ENCODE data around the gene ADM.

ADM gene

DNA sequence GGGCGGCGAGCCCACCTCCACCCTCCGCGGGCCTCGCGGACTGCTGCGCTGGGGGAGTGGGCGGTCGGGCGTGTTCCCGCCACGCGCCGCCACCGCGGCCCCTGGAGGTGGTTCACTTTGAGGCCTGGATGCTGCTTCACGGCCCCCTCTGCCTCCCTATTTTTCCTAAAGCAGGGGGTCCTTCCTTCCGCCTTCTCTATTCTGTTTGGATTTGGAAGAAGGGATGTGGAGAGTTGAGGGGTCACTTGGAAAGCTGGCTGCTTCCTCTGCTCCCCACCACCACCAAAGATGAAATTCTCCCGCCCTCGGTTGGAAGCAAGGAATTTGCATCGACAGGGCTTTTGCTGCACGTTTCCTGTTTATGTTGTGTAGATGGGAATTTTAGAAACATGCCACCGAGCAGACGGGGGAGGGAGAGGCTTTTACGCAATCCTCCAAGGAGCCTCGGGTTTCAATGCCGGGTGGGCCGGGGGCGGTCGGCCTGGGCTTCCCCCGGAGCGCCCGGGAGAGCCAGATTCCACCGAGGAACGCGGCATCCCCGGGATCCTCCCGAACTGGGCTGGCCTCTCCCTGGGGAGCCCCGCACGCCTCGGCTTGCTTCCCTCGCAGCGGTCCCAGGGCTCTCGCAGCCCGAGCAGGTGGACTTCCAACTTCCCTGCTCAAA lies 10.5 kb upstream of the ADM start:
- Histone ChIP-seq H3K9ac (peak overlapping the region; percentile 70 to 97 (median 79)), H3K4me1 (peaks cover 8 to 66% (median 19%) of the 10 kb centered on the region in 10 experiments), H3K9me3 (replicated peaks in 1 of 11) (peaks cover 0 to 9% (median 0%) of the 10 kb centered on the region in 11 experiments; a peak in 7 of 22 replicates), H4K20me1 (peaks cover 0 to 12% (median 4%) of the 10 kb centered on the region in 11 experiments; a peak in 12 of 22 replicates), H3K4me2 (peak overlapping the region; percentile 91 to 99 (median 96)), H3K27me3 (peaks cover 27 to 79% (median 78%) of the 10 kb centered on the region in 11 experiments), H3K27ac (peak overlapping the region in 5 of 11 experiments; percentile 73 to 97 (median 92); a peak in 12 of 22 replicates), H3K4me3 (peak overlapping the region; percentile 73 to 91 (median 84)), H3K36me3 (no peaks in the 10 kb centered on the region)
- TF ChIP-seq Cebpa-rat (IDR thresholded peaks at IDR 0.05) = no peak

DNA sequence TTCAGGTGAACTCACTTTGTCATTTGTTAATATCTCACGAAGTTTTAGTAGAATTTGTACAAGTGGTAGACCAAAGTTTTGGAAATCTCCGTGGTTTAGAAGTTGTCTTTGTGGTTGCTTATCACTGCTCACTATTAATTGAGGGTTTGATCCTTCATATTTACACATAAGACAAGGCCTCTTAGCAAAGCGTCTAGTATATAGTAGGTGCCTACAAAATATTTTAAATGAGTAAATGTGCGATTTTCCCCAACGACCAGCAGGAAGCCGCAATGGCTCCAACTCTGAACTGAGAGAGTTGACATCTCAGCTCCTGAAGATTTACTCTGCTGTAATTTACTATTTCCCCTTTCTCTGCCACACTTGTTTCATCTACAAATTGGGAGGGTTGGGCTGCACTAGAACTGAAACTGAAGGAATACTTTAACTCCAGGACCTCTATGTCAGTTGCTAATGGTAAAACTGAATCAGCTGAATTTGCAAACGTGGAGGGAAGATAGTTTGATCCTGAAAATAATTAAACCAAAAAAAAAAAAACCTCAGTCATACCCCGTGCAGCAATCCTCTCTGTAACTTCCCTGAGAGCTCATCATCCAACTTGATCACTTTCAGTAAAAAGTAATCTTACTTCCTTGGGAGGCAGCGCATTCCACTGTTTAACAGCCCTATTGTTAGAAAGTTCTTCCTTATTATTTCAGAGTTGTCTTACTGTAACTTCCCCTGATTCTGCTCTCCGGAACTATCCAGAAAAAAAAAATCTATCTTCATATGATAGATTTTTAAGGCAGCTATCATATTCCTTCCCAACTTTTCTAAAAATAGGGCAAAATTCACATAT lies 9.6 kb upstream of the ADM start:
- TF ChIP-seq Cebpa-rat (IDR thresholded peaks at IDR 0.05) = no peak
- H3K9ac ChIP-seq = peak overlapping the region in 3 of 11 experiments; percentile 92 to 97 (median 95); a peak in 7 of 22 replicates
- no peaks in the 10 kb centered on the region for H3K36me3 ChIP-seq
- H3K4me1 ChIP-seq = peaks cover 8 to 57% (median 19%) of the 10 kb centered on the region in 10 experiments
- peak overlapping the region in 3 of 11 experiments; percentile 92 to 97 (median 95); a peak in 6 of 22 replicates for H3K27ac ChIP-seq
- peaks cover 33 to 88% (median 87%) of the 10 kb centered on the region in 11 experiments for H3K27me3 ChIP-seq
- peaks cover 0 to 9% (median 0%) of the 10 kb centered on the region in 11 experiments; a peak in 7 of 22 replicates for H3K9me3 ChIP-seq (replicated peaks in 1 of 11)
- peaks cover 0 to 11% (median 0%) of the 10 kb centered on the region in 11 experiments; a peak in 9 of 22 replicates for H4K20me1 ChIP-seq
- H3K4me2 ChIP-seq = peak overlapping the region; percentile 91 to 99 (median 96); a peak in 19 of 22 replicates
- peak overlapping the region in 8 of 10 experiments; percentile 73 to 91 (median 86); a peak in 13 of 20 replicates for H3K4me3 ChIP-seq

DNA sequence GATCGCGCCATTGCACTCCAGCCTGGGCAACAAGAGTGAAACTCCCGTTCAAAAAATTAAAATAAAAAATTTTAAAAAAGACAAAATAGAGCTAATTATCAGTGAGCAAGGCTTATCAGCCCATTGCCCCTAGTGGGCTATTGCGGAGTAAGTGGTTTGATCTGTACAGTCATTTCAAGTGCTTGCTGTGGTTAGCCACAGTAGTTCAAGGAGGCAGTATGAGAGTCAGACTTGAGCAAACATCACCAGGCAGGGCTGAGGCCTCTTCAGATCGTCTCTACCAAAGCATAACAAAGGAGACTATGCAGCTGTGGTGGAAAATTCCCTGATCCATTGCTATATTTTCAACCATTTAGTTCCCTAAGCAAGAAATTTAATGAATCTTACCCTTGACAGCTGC lies 6.5 kb upstream of the ADM start:
- peak overlapping the region in 4 of 11 experiments; percentile 1 to 61 (median 17); a peak in 6 of 22 replicates for H3K4me2 ChIP-seq
- no peak overlapping the region for H3K9ac ChIP-seq
- no peaks in the 10 kb centered on the region for H3K36me3 ChIP-seq
- no peak overlapping the region for H3K27ac ChIP-seq
- no peak for TF ChIP-seq Cebpa-rat (IDR thresholded peaks at IDR 0.05)
- H3K4me3 ChIP-seq = no peak overlapping the region
- H3K4me1 ChIP-seq = peaks cover 17 to 37% (median 27%) of the 10 kb centered on the region in 10 experiments
- H4K20me1 ChIP-seq = peaks cover 0 to 26% (median 5%) of the 10 kb centered on the region in 11 experiments; a peak in 14 of 22 replicates
- H3K9me3 ChIP-seq (replicated peaks in 1 of 11) = peaks cover 0 to 9% (median 0%) of the 10 kb centered on the region in 11 experiments; a peak in 7 of 22 replicates
- peaks cover 63 to 100% (median 99%) of the 10 kb centered on the region in 11 experiments for H3K27me3 ChIP-seq

DNA sequence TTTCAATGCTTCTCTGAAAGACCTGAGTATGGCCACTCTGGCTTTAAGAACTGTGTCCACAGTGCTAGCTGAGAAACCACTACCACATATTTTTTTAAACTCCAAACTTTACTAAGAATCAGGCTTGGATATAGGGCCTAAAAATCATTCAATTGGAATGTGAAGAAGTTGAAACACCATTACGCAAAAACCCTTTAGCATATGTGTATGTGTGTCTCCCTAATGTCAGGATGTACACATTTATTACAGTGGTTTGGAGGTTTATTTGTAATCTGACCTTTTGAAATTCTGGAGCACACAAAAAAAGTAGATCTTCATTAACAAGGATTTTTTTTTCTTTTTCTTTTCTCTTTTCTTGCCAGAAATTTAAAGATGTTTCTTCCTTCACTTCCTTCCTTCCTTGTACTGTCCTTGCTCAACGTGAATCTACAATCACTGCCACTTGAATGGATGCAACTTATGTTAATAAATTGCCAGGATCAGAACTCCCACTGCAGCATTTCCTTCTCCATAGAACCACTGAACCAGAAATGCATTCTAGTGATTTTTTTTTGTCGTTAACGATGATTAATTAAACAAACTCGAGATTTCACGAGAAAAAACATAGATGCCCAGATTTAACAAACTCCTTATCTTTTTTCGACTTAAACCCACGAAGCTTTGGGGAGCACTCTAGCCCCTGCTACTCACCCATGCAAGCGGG lies 3.1 kb upstream of the ADM start:
- peaks cover 0 to 15% (median 0%) of the 10 kb centered on the region in 11 experiments; a peak in 6 of 22 replicates for H3K36me3 ChIP-seq
- H3K27me3 ChIP-seq = peaks cover 60 to 100% (median 99%) of the 10 kb centered on the region in 11 experiments
- TF ChIP-seq Cebpa-rat (IDR thresholded peaks at IDR 0.05) = no peak
- H3K4me3 ChIP-seq = peak overlapping the region in 6 of 10 experiments; percentile 56 to 80 (median 68); a peak in 9 of 20 replicates
- peak overlapping the region in 5 of 11 experiments; percentile 97 to 100 (median 99); a peak in 9 of 22 replicates for H3K4me2 ChIP-seq
- peaks cover 23 to 49% (median 48%) of the 10 kb centered on the region in 10 experiments for H3K4me1 ChIP-seq
- peaks cover 0 to 11% (median 0%) of the 10 kb centered on the region in 11 experiments; a peak in 4 of 22 replicates for H3K9me3 ChIP-seq (replicated peaks in 1 of 11)
- H3K27ac ChIP-seq = no peak overlapping the region
- peaks cover 18 to 50% (median 26%) of the 10 kb centered on the region in 11 experiments for H4K20me1 ChIP-seq
- H3K9ac ChIP-seq = peak overlapping the region in 1 of 11 experiments; percentile 87; a peak in 1 of 22 replicates

DNA sequence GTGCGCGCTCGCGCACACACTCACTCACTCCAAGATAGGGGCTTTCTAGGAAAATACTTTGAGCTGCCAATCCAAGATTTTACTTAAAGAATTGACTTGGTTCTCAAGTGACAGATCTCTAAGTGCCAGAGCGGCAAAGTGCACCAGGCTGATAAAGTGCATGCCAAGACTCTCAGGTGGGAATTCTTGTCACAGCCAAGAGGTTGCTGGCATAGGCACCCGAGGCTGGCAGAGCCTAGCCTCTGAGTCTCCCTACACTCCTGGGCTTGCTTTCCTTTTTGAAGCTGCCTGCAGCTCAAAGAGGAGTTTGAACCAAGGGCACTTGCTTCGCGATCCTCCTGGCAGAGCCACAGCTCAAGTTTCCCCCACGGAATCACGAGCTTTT lies 2.5 kb upstream of the ADM start:
- Histone ChIP-seq H3K36me3 (peaks cover 0 to 19% (median 0%) of the 10 kb centered on the region in 11 experiments; a peak in 6 of 22 replicates), H3K9me3 (replicated peaks in 1 of 11) (peaks cover 0 to 12% (median 0%) of the 10 kb centered on the region in 11 experiments; a peak in 2 of 22 replicates), H3K4me3 (peak overlapping the region; percentile 56 to 95 (median 70)), H3K4me1 (peaks cover 23 to 55% (median 53%) of the 10 kb centered on the region in 10 experiments), H3K9ac (peak overlapping the region in 10 of 11 experiments; percentile 44 to 87 (median 67); a peak in 18 of 22 replicates), H3K27ac (peak overlapping the region in 6 of 11 experiments; percentile 51 to 83 (median 65); a peak in 10 of 22 replicates), H4K20me1 (peaks cover 21 to 56% (median 32%) of the 10 kb centered on the region in 11 experiments), H3K4me2 (peak overlapping the region; percentile 84 to 100 (median 99)), H3K27me3 (peaks cover 55 to 100% (median 99%) of the 10 kb centered on the region in 11 experiments)
- no peak for TF ChIP-seq Cebpa-rat (IDR thresholded peaks at IDR 0.05)

GRCh38 chr11:10302744-10303557 lies 1.9 kb upstream of the ADM start:
- Histone ChIP-seq H3K36me3 (peaks cover 0 to 19% (median 0%) of the 10 kb centered on the region in 11 experiments; a peak in 6 of 22 replicates), H3K9ac (peak overlapping the region in 10 of 11 experiments; percentile 44 to 87 (median 67); a peak in 21 of 22 replicates), H4K20me1 (peaks cover 22 to 59% (median 36%) of the 10 kb centered on the region in 11 experiments), H3K9me3 (replicated peaks in 1 of 11) (peaks cover 0 to 12% (median 0%) of the 10 kb centered on the region in 11 experiments; a peak in 2 of 22 replicates), H3K27me3 (peaks cover 49 to 100% (median 98%) of the 10 kb centered on the region in 11 experiments), H3K4me1 (peaks cover 23 to 61% (median 58%) of the 10 kb centered on the region in 10 experiments), H3K27ac (peak overlapping the region; percentile 22 to 83 (median 51); a peak in 21 of 22 replicates), H3K4me3 (peak overlapping the region; percentile 56 to 95 (median 70)), H3K4me2 (peak overlapping the region; percentile 84 to 100 (median 99))
- no peak for TF ChIP-seq Cebpa-rat (IDR thresholded peaks at IDR 0.05)
